Hepatocyte (in vitro differentiated cells): ENCODE results near the gene HCK. TPM values are rescaled to one million over a fixed set of nuclear protein-coding genes. Genes with fewer than 3 reads are reported as not detected.

ENCODE experiments used
- DNase-seq: peaks from one replicate; pipeline ENCODE4 v3.0.0-alpha.2; 2016; ENCODE audit warnings: low spot score
- H2AFZ ChIP-seq: fragments of 200-600 bp; sonication (generic); 2 replicates; pipeline ENCODE4 v1.6.0; 2016; ENCODE audit warnings: antibody characterized with exemption, mild to moderate bottlenecking
- H3K27ac ChIP-seq: fragments of 200-600 bp; sonication (generic); 2 replicates; pipeline ENCODE4 v1.5.1; 2016; ENCODE audit warnings: mild to moderate bottlenecking
- H3K27me3 ChIP-seq: fragments of 200-600 bp; sonication (generic); 2 replicates; pipeline ENCODE4 v1.6.1; 2016
- H3K36me3 ChIP-seq: fragments of 200-600 bp; sonication (generic); replicated peaks from 2 replicates; pipeline ENCODE4 v1.5.1; 2016; ENCODE audit warnings: low read depth; ENCODE audit not compliant: insufficient read depth
- H3K4me1 ChIP-seq: fragments of 200-600 bp; sonication (generic); 2 replicates; pipeline ENCODE4 v1.5.1; 2016; ENCODE audit warnings: mild to moderate bottlenecking, moderate library complexity; ENCODE audit not compliant: insufficient read depth
- H3K4me2 ChIP-seq: fragments of 200-600 bp; sonication (generic); 2 replicates; pipeline ENCODE4 v1.6.0; 2016
- H3K4me3 ChIP-seq: fragments of 200-600 bp; sonication (generic); 2 replicates; pipeline ENCODE4 v1.5.1; 2016; ENCODE audit warnings: mild to moderate bottlenecking
- H3K79me2 ChIP-seq: fragments of 200-600 bp; sonication (generic); 2 replicates; pipeline ENCODE4 v1.6.0; 2017; ENCODE audit warnings: mild to moderate bottlenecking
- H3K9me2 ChIP-seq: fragments of 200-600 bp; sonication (generic); replicated peaks from 2 replicates; pipeline ENCODE4 v1.6.0; 2017; ENCODE audit warnings: mild to moderate bottlenecking; ENCODE audit not compliant: insufficient read depth
- H3K9me3 ChIP-seq: fragments of 200-600 bp; sonication (generic); 2 replicates; pipeline ENCODE4 v1.5.1; 2016; ENCODE audit warnings: low read depth, mild to moderate bottlenecking
- H4K20me1 ChIP-seq: fragments of 200-600 bp; sonication (generic); 2 replicates; pipeline ENCODE4 v1.6.0; 2016; ENCODE audit warnings: mild to moderate bottlenecking; ENCODE audit not compliant: insufficient read depth, poor library complexity, severe bottlenecking
- CTCF ChIP-seq: fragments of 200-600 bp; sonication (generic); IDR thresholded peaks from 2 replicates; pipeline ENCODE4 v1.5.1; 2016; ENCODE audit warnings: antibody characterized with exemption, mild to moderate bottlenecking; ENCODE audit not compliant: poor library complexity
- EZH2 ChIP-seq: fragments of 200-600 bp; sonication (generic); IDR thresholded peaks from 2 replicates; pipeline ENCODE4 v1.6.1; 2016; ENCODE audit warnings: antibody characterized with exemption, mild to moderate bottlenecking, borderline replicate concordance
- EZH2phosphoT487 ChIP-seq: fragments of 200-600 bp; sonication (generic); IDR thresholded peaks from one replicate; pipeline ENCODE4 v1.6.1; 2018; ENCODE audit warnings: antibody characterized with exemption, mild to moderate bottlenecking, low read depth, moderate library complexity; ENCODE audit not compliant: unreplicated experiment, severe bottlenecking
- WGBS: methylation state at CpG from one replicate; pipeline ENCODE4 v1.1.6; 2016; ENCODE audit warnings: low lambda C conversion rate; ENCODE audit errors: missing lambda C conversion rate; 5-methylcytosine and 5-hydroxymethylcytosine counted together
- polyA plus RNA-seq: library from polyadenylated mRNA; unstranded; fragments of >200 nt; fragmentation: Nextera tagmentation; extraction: Ambion mirVana; gene quantifications from 2 replicates; pipeline ENCODE4 v1.2.1, GENCODE V29; 2016
- total RNA-seq: library from RNA; depleted of rRNA; stranded (reverse); fragments of >200 nt; gene quantifications from 2 replicates; pipeline ENCODE4 v1.2.3, GENCODE V29; 2014

HCK gene
- total and polyA plus RNA-seq, 2 experiments from 2014 or later: 0.54 to 2.2 TPM

GRCh38 chr20:32128167-32128566 is 76.1 kb downstream of the HCK start:
- H3K27ac ChIP-seq: no peak overlapping the region
- H3K9me2 ChIP-seq: no peaks in the 10 kb centered on the region
- H3K4me3 ChIP-seq: no peak overlapping the region
- TF ChIP-seq EZH2: no peak
- TF ChIP-seq CTCF: no peak
- no peak for TF ChIP-seq EZH2phosphoT487
- H4K20me1 ChIP-seq: peaks cover 61% of the 10 kb centered on the region
- H3K79me2 ChIP-seq: peaks cover 94% of the 10 kb centered on the region
- H3K4me1 ChIP-seq: no peaks in the 10 kb centered on the region
- no peaks in the 10 kb centered on the region for H3K36me3 ChIP-seq
- H3K4me2 ChIP-seq: no peak overlapping the region
- 84% methylated on average over 2 of the region's 2 CpGs for WGBS
- no peak for DNase-seq
- H3K27me3 ChIP-seq: no peaks in the 10 kb centered on the region
- H2AFZ ChIP-seq: no peak overlapping the region
- H3K9me3 ChIP-seq: no peaks in the 10 kb centered on the region

GRCh38 chr20:32129863-32130262 is 77.8 kb downstream of the HCK start:
- Histone ChIP-seq H3K9me2 (no peaks in the 10 kb centered on the region), H3K27ac (no peak overlapping the region), H4K20me1 (peaks cover 68% of the 10 kb centered on the region), H3K27me3 (no peaks in the 10 kb centered on the region), H2AFZ (no peak overlapping the region), H3K4me1 (no peaks in the 10 kb centered on the region), H3K79me2 (peaks cover 93% of the 10 kb centered on the region), H3K4me3 (no peak overlapping the region), H3K9me3 (no peaks in the 10 kb centered on the region), H3K36me3 (no peaks in the 10 kb centered on the region), H3K4me2 (no peak overlapping the region)
- TF ChIP-seq EZH2 (no peak), CTCF (no peak), EZH2phosphoT487 (no peak)
- no peak for DNase-seq
- 97% methylated on average over 5 of the region's 5 CpGs for WGBS

- Histone ChIP-seq H3K4me3 (no peak overlapping the region), H3K9me2 (no peaks in the 10 kb centered on the region), H3K4me2 (no peak overlapping the region), H2AFZ (no peak overlapping the region), H4K20me1 (peaks cover 71% of the 10 kb centered on the region), H3K4me1 (no peaks in the 10 kb centered on the region), H3K79me2 (peaks cover 93% of the 10 kb centered on the region), H3K9me3 (no peaks in the 10 kb centered on the region), H3K27ac (no peak overlapping the region), H3K36me3 (no peaks in the 10 kb centered on the region), H3K27me3 (no peaks in the 10 kb centered on the region)
- DNase-seq: no peak
- WGBS: 75% methylated on average over 2 of the region's 2 CpGs
- no peak for TF ChIP-seq CTCF
- no peak for TF ChIP-seq EZH2
- TF ChIP-seq EZH2phosphoT487: no peak
Measured at GRCh38 chr20:32130352-32130751, 78.3 kb downstream of the HCK start.

- no peak for TF ChIP-seq EZH2phosphoT487
- no peak for TF ChIP-seq CTCF
- TF ChIP-seq EZH2: no peak
- Histone ChIP-seq H3K4me3 (no peak overlapping the region), H3K27me3 (no peaks in the 10 kb centered on the region), H3K36me3 (no peaks in the 10 kb centered on the region), H3K79me2 (peaks cover 98% of the 10 kb centered on the region), H2AFZ (no peak overlapping the region), H3K9me2 (no peaks in the 10 kb centered on the region), H4K20me1 (peaks cover 73% of the 10 kb centered on the region), H3K9me3 (no peaks in the 10 kb centered on the region), H3K27ac (no peak overlapping the region), H3K4me1 (no peaks in the 10 kb centered on the region), H3K4me2 (no peak overlapping the region)
- no peak for DNase-seq
- WGBS: 73% methylated on average over 2 of the region's 2 CpGs
Measured at GRCh38 chr20:32130965-32131364, 78.9 kb downstream of the HCK start.
